Middle frontal gyrus (tissue), 1 donor: ENCODE data around the gene SDC4.
A peak's percentile ranks its signal among the peaks of the same experiment; 100 is the strongest.

Experiments used
- DNase-seq: peaks from one replicate; pipeline ENCODE4 v3.0.0-alpha.2; 2015; ENCODE audit warnings: low spot score; ENCODE audit errors: extremely low spot score

Gene SDC4

DNA sequence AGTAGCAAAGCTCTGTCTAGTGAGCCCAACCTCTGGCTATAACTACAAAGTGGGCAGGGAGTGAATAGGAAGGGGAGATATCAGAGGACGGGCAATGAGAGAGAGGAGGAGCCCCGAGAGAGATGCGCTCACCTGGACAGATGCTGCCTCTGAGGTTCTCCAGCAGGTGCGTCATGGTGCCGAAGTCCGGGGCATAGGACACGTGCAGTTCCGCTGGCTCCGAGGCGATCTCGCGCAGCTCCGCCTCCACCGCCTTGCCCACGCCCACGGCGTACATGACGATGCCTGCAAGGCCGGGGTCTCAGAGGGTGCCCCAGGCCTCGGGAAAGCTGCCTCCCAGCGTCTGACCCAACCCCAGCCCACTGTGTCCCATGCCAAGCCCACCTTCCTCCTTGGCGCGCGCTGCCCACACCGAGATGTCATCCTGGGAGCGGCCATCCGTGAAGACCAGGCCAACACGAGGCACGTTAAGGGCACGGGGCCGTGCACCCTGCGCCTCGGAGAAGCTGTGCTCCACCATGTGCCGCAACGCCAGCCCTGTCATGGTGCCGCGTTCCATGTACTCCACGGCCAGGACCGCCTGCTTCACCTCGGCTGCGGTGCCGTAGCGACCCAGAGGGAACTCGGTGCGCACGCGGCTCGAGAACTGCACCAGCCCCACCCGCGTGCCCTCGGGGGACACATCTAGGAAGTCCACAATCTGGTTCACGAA is 50.3 kb downstream of the SDC4 start:
- no peak for DNase-seq

DNA sequence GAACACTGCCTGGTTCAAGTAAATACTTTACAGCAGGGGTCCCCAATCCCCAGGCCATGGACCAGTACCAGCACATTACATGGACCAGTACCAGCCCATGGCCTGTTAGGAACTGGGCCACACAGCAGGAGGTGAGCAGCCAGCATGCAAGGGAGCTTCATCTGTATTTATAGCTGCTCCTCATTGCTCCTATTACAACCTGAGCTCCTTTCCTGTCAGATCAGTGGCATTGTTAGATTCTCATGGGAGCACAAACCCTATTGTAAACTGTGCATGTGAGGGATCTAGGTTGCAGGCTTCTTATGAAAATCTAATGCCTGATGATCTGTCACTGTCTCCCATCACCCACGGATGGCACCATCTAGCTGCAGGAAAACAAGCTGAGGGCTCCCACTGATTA is 53.6 kb downstream of the SDC4 start:
- no peak for DNase-seq

- no peak for DNase-seq
Measured at GRCh38 chr20:45294003-45294368, 54.2 kb downstream of the SDC4 start.

GRCh38 chr20:45293041-45294002 is 54.9 kb downstream of the SDC4 start:
- DNase-seq, result peak; percentile 57

DNA sequence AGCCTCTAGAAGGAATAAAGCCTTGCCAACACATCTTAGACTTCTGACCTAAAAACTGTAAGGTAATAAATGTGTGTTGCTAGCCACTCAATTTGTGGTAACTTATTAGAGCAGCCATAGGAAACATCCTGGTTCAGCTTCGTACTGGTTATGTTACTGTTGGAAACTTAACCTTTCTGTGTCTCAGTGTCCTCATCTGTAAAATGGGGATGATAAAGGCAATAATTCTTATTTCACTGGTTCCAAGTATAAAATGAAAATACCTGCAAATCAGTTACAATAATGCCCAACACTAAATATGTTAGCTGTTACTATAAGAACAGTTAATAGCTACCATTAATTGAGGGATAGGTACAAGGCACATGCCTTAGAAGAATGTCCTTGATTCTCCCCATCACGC is 55.9 kb downstream of the SDC4 start:
- no peak for DNase-seq

DNA sequence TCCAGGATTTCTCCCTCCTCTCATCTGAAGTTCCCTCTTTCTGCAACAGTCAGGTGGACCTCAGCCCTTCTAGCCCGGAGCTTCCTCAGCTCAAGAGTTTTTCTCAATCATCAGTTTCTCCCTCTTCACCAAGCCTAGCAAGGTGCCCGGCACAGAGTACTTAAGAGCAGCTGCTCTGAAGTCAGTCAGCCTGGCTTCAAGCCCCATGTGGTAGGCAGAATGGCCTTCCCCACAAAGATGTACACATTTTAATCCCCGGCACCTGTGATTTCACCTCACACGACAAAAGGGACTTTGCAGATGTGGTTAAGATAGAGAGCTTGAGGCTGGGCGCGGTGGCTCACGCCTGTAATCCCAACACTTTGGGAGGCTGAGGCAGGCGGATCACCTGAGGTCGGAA is 56.7 kb downstream of the SDC4 start:
- DNase-seq, result no peak

DNA sequence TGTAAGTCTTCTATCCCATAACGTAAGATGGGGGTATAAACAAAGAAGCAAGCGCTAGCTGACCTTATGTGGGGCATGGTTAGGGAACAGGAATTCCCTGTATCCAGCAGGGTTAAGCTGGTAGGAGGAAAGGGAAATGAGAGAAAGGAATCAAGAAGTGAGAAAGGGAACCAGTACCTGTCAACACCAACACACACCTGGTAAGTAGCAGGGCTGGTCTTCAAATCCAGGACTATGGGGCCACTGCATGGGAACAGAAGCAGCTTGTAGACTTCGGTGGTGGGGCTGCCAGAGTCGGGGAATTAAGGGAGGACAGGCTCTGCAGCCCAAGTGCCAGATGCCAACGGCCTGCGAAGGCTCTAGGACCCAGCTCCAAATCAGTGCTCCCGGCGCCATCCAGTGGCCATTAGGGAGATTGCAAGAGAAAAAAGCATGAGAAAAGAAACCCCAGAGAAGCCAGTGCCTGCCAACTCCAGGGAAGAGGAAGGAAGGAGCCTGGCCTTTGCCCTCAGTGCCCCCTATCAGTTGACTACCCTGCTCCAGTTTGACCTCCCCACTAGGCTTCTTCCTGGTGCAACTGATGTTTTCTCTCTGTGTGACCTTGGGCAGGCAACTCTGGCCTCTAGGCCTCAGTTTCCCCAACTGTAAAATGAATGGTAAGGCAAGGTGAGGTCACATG is 57.4 kb downstream of the SDC4 start:
- peak; percentile 74 for DNase-seq

DNA sequence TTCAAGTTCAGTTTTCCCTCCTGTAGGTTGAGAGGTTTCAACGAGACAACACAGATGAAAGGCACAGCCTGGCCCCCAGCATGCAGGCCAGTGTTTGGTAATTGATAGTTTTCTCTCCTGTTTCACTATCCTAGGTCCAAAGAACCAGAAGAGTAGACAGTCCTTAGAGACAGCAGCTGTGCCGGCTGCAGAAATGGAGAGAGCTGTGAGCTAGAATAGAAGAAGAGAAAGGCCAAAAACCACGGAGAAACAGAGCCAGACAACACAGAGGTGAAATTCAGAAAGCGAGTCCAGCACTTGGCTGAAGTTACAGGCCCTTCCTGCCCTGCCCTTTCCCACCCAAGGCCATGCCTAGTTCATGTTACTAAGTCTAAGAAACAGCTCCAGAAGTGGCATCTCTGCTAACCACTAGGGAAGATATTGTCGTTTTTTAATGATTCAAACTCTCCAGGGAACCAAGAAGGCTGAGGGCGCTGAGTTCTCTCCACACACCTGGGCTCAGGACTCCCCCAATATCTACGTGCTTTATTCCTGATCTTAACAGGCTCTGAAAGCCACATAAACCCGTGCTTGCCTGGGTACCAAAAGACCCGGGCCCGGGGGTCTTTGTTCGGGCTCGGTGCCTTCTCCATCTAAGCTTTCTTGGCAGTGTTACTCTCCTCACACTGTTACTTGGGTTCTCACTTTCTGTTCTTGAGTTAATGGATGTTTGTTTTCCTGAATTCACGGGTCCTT is 58.1 kb downstream of the SDC4 start:
- no peak for DNase-seq

DNA sequence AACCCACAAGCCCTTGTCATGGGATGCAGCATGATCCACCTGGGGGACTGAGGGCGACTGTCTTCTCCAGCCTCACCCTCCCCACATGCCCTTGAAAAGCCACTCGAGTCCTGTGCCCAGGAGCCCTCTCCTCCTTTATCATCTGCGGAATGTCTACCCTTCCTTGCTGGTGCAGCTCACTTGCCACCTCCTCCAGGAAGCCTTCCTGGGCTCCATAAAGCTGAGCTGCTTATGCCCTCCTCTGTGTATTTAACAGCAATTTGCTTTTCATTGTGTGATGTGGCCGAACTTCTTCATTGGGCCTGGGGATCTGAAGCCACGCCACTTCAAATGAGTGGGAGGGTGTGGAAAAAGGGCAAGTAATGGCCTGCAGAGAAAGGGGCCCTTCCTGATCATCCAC is 59.4 kb downstream of the SDC4 start:
- no peak for DNase-seq

- DNase-seq, result no peak
Measured at GRCh38 chr20:45288376-45288775, 59.8 kb downstream of the SDC4 start.

DNA sequence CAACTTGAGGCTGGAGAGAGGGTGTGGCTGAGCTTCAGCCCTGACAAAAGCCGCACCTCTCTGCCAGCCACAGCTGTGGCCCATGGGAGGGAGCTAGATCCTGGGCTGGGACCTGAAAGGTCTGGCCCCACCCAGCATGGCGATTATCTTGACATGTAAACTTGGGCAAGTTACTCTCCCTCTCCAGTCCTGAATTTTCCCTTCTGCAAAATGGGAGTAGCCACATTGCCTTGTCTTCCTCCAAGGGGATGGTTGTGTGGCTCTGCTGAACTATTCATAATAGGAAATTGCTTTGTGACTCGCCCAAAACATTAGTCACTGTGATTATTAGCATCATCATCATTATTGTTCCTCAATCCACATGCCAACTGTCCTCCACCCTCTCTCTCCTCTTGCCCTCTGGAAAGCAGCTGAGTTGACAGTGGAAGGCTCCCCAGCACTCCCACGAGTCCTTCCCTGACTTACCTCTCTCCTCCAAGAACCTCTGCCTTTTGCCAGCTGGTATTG is 64.6 kb downstream of the SDC4 start:
- DNase-seq, result no peak

DNA sequence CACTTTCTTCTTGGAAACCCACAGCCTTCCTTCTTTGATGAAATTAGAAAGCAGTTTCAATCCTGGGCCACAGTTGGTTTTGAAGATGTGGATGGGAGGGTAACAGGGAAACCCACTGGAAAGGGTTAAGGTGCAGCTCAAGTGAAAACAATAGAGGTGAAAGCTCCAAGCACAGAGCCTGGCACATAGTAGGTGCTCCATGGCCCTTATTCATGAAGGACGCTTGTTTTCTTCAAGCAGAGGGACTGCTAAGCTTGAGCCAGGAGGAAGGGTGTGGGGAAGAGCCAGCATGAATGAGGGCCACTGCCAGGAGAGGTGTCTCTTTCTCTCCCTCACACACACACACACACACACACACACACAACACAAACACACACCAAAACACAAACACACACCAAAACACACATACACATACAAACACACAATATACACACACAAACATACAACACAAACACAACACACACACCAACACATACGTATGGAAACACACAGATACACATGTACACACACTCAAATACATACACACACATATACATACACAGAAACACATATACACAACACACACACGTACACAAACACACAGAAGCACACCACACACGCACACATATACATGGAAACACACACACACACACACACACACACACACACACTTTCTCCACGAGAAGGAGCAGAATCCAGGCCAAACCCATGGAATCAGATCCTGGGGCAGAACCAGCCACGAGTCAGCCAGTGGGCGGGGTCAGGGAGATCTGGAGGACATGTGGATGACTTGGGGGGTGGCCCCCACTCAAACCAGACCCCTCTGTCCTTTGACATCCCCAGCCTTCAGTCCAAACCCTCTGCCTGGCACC is 65.3 kb downstream of the SDC4 start:
- DNase-seq, result no peak

DNA sequence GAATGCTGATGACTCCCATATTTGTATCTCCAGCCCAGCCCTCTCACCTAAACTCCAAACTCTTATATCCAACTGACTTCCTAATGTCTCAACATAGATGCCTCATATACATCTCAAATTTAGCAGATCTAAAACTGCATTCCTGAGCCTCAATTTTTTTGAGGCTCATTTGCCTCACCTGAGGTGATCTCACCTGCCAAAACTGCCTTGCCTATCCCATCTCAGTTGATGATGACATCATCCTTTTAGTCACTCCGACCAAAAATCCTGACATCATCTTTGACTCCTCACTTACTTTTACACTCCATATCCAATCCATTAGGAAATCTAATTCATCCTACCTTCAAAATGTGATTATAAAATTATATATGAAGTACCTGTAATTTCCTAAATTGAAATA is 68.2 kb downstream of the SDC4 start:
- no peak for DNase-seq

- DNase-seq, result no peak
Measured at GRCh38 chr20:45275338-45275737, 72.9 kb downstream of the SDC4 start.
